CD14-positive monocyte (primary cell): ENCODE results near the gene MYH8. TPM values are rescaled to one million over a fixed set of nuclear protein-coding genes. Genes with fewer than 3 reads are reported as not detected.

Experiments
- DNase-seq, 3 donors: peaks; one replicate each; pipeline ENCODE4 v3.0.0-alpha.2; 2011 to 2022
- H2AFZ ChIP-seq: 2 replicates; pipeline ENCODE4 v1.6.0; 2012; ENCODE audit warnings: mild to moderate bottlenecking, low read depth, low read length, inconsistent platforms; ENCODE audit not compliant: insufficient read depth, poor library complexity, severe bottlenecking
- H3K27ac ChIP-seq, 2 donors: 1 replicate in 1 of 2; 2 replicates in 1 of 2; pipeline ENCODE4 v1.5.1; 2012 to 2013; ENCODE audit warnings: low read length in 2 of 2, control low read depth in 1 of 2, inconsistent platforms in 1 of 2, low read depth in 1 of 2, mild to moderate bottlenecking in 1 of 2
- H3K27me3 ChIP-seq, 2 donors: one replicate each; pipeline versions ENCODE4 v1.6.0 to v1.6.1; 2011 to 2013; ENCODE audit warnings: low read length in 2 of 2; ENCODE audit not compliant: control insufficient read depth in 2 of 2, insufficient read depth in 2 of 2
- H3K36me3 ChIP-seq, 2 donors: replicated peaks in 1 of 2; 1 replicate in 1 of 2; 2 replicates in 1 of 2; pipeline versions ENCODE4 v1.5.1 to v1.6.1; 2012 to 2013; ENCODE audit warnings: low read length in 2 of 2, control low read depth in 1 of 2, inconsistent platforms in 1 of 2, mild to moderate bottlenecking in 1 of 2; ENCODE audit not compliant: insufficient read depth in 2 of 2, control insufficient read depth in 1 of 2
- H3K4me1 ChIP-seq, 2 donors: 1 replicate in 1 of 2; 2 replicates in 1 of 2; pipeline versions ENCODE4 v1.5.1 to v1.6.1; 2012 to 2013; ENCODE audit warnings: low read length in 2 of 2, control low read depth in 1 of 2, inconsistent platforms in 1 of 2, mild to moderate bottlenecking in 1 of 2, moderate library complexity in 1 of 2; ENCODE audit not compliant: insufficient read depth in 2 of 2, control insufficient read depth in 1 of 2
- H3K4me2 ChIP-seq: replicated peaks from 2 replicates; pipeline ENCODE3; 2012; ENCODE audit warnings: low read length, moderate library complexity, mild to moderate bottlenecking; ENCODE audit not compliant: poor library complexity, severe bottlenecking; ENCODE audit errors: extremely low read depth
- H3K4me3 ChIP-seq, 3 experiments: fragments of 200-600 bp in 1 of 3; sonication (generic) in 1 of 3; replicated peaks in 1 of 3; 1 replicate in 2 of 3; 2 replicates in 1 of 3; pipeline ENCODE4 v1.5.1; 2011 to 2013; ENCODE audit warnings: low read length in 3 of 3, mild to moderate bottlenecking in 3 of 3, control low read depth in 2 of 3, low read depth in 2 of 3, inconsistent platforms in 1 of 3, moderate library complexity in 1 of 3
- H3K79me2 ChIP-seq: 2 replicates; pipeline ENCODE4 v1.6.0; 2012; ENCODE audit warnings: mild to moderate bottlenecking, control low read depth, inconsistent platforms, low read length, moderate library complexity; ENCODE audit not compliant: insufficient read depth
- H3K9ac ChIP-seq: 2 replicates; pipeline ENCODE4 v1.6.0; 2017; ENCODE audit warnings: low read length, mild to moderate bottlenecking; ENCODE audit not compliant: insufficient read depth, poor library complexity, severe bottlenecking
- H3K9me3 ChIP-seq, 2 donors: replicated peaks in 1 of 2; 1 replicate in 1 of 2; 2 replicates in 1 of 2; pipeline versions ENCODE4 v1.5.1 to v1.6.1; 2012 to 2013; ENCODE audit warnings: low read length in 2 of 2, control low read depth in 1 of 2; ENCODE audit not compliant: control insufficient read depth in 1 of 2, insufficient read depth in 1 of 2
- H4K20me1 ChIP-seq: 2 replicates; pipeline ENCODE4 v1.6.0; 2012; ENCODE audit warnings: mild to moderate bottlenecking, low read length, control low read depth, moderate library complexity; ENCODE audit not compliant: insufficient read depth
- H3K27ac Mint-ChIP-seq, 7 donors: one replicate each; pipeline ENCODE4 v1.8.0; 2020; ENCODE audit warnings: mild to moderate bottlenecking in 7 of 7, mixed read lengths in 7 of 7, moderate library complexity in 6 of 7, inconsistent platforms in 2 of 7
- H3K27me3 Mint-ChIP-seq, 3 donors: one replicate each; pipeline ENCODE4 v1.8.0; 2021 to 2022; ENCODE audit warnings: low read depth in 3 of 3, mild to moderate bottlenecking in 3 of 3, mixed read lengths in 3 of 3, moderate library complexity in 3 of 3, inconsistent platforms in 1 of 3
- H3K36me3 Mint-ChIP-seq, 2 donors: one replicate each; pipeline ENCODE4 v1.8.0; 2020; ENCODE audit warnings: mixed read lengths in 2 of 2, inconsistent platforms in 1 of 2, mild to moderate bottlenecking in 1 of 2
- H3K4me1 Mint-ChIP-seq: one replicate; pipeline ENCODE4 v1.8.0; 2020; ENCODE audit warnings: mild to moderate bottlenecking, mixed read lengths
- H3K4me3 Mint-ChIP-seq, 2 donors: one replicate each; pipeline ENCODE4 v1.8.0; 2020; ENCODE audit warnings: mild to moderate bottlenecking in 2 of 2, mixed read lengths in 2 of 2, moderate library complexity in 1 of 2
- H3K9me3 Mint-ChIP-seq, 7 donors: one replicate each; pipeline ENCODE4 v1.8.0; 2020 to 2022; ENCODE audit warnings: mixed read lengths in 7 of 7, mild to moderate bottlenecking in 6 of 7, moderate library complexity in 6 of 7, inconsistent platforms in 2 of 7
- CTCF ChIP-seq: fragments of 200-600 bp; IDR thresholded peaks from one replicate; pipeline ENCODE4 v1.8.0; 2022; ENCODE audit warnings: antibody characterized with exemption, mild to moderate bottlenecking
- WGBS: methylation state at CpG from one replicate; pipeline ENCODE4 v1.1.5; 2013; ENCODE audit warnings: missing lambda C conversion rate; ENCODE audit not compliant: insufficient coverage; 5-methylcytosine and 5-hydroxymethylcytosine counted together
- intact Hi-C, 2 donors: fragments of 100-400 bp; cut with micrococcal nuclease; formaldehyde crosslinking; loops; one replicate each; pipeline versions ENCODE4 v1.15.0 to v1.15.1; 2023
- polyA plus RNA-seq, 3 donors: library from polyadenylated mRNA; depleted of rRNA in 1 of 3; unstranded in 2 of 3; stranded (reverse) in 1 of 3; fragments of 300-500 nt in 2 of 3; fragments of >200 nt in 1 of 3; fragmentation: Illumina TruSeq in 2 of 3; gene quantifications; 1 replicate in 2 of 3; 2 replicates in 1 of 3; pipeline ENCODE4 v1.2.3, GENCODE V29; 2012 to 2021

MYH8 gene
- polyA plus RNA-seq, 3 donors: not detected

GRCh38 chr17:10385871-10386270, 35.9 kb downstream of the MYH8 start:
- Histone ChIP-seq H3K4me1 (no peaks in the 10 kb centered on the region), H3K27ac (no peak overlapping the region), H2AFZ (no peak overlapping the region), H3K4me2 (no peak overlapping the region), H3K27me3 (peaks cover 2 to 3% of the 10 kb centered on the region in 2 donors), H3K4me3 (no peak overlapping the region), H3K9me3 (no peaks in the 10 kb centered on the region), H3K36me3 (no peaks in the 10 kb centered on the region), H4K20me1 (no peaks in the 10 kb centered on the region), H3K79me2 (no peaks in the 10 kb centered on the region), H3K9ac (no peak overlapping the region)
- H3K27me3 Mint-ChIP-seq: peaks cover 6 to 25% (median 8%) of the 10 kb centered on the region in 3 donors
- no peak for TF ChIP-seq CTCF
- DNase-seq: no peak
- no peaks in the 10 kb centered on the region for H3K4me1 Mint-ChIP-seq
- H3K27ac Mint-ChIP-seq: no peak overlapping the region
- H3K36me3 Mint-ChIP-seq: no peaks in the 10 kb centered on the region
- WGBS: 94% methylated on average over 3 of the region's 6 CpGs
- no peak overlapping the region for H3K4me3 Mint-ChIP-seq
- no peaks in the 10 kb centered on the region for H3K9me3 Mint-ChIP-seq
- intact Hi-C loops: no loop called here

- H3K27ac ChIP-seq: no peak overlapping the region
- no peaks in the 10 kb centered on the region for H3K4me1 ChIP-seq
- no peak for DNase-seq
- intact Hi-C loops: no loop called here
- no peaks in the 10 kb centered on the region for H3K36me3 ChIP-seq
- no peak overlapping the region for H3K4me3 ChIP-seq
- no peaks in the 10 kb centered on the region for H3K36me3 Mint-ChIP-seq
- no peaks in the 10 kb centered on the region for H3K9me3 Mint-ChIP-seq
- no peak overlapping the region for H3K9ac ChIP-seq
- no peak overlapping the region for H3K4me3 Mint-ChIP-seq
- H3K4me1 Mint-ChIP-seq: no peaks in the 10 kb centered on the region
- H3K4me2 ChIP-seq: no peak overlapping the region
- peaks cover 8 to 21% (median 9%) of the 10 kb centered on the region in 3 donors for H3K27me3 Mint-ChIP-seq
- H3K27me3 ChIP-seq: peaks cover 0 to 5% of the 10 kb centered on the region in 2 donors
- 94% methylated on average over 6 of the region's 8 CpGs for WGBS
- H4K20me1 ChIP-seq: no peaks in the 10 kb centered on the region
- no peak for TF ChIP-seq CTCF
- no peak overlapping the region for H3K27ac Mint-ChIP-seq
- no peaks in the 10 kb centered on the region for H3K79me2 ChIP-seq
- no peaks in the 10 kb centered on the region for H3K9me3 ChIP-seq
- H2AFZ ChIP-seq: no peak overlapping the region
Measured at GRCh38 chr17:10384175-10384574, 37.6 kb downstream of the MYH8 start.
